ENCODE measurements around the gene KRT27. TPM values are rescaled to one million over a fixed set of nuclear protein-coding genes. Genes with fewer than 3 reads are reported as not detected.
A peak's percentile ranks its signal among the peaks of the same experiment; 100 is the strongest.

The KRT27 gene
- total RNA-seq, 4 donors from 2014 or later: not detected

DNA sequence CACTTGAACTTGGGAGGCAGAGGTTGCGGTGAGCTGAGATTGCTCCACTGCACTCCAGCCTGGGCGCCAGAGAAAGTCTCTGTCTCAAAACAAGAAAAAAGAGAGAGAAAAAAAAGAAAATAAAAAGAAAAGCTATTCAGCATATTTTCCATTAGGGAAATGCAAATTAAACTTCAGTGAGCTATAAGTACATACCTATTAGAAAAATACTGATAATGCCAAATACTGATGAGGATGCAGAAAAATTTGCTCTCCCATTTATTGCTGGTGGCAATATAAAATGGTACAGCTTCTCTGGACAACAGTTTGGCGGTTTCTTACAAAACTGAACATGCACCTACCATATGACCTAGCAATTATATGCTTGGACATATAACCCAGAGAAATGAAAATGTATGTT is 30.3 kb upstream of the KRT27 start:
- TF ChIP-seq, protein P1, sequence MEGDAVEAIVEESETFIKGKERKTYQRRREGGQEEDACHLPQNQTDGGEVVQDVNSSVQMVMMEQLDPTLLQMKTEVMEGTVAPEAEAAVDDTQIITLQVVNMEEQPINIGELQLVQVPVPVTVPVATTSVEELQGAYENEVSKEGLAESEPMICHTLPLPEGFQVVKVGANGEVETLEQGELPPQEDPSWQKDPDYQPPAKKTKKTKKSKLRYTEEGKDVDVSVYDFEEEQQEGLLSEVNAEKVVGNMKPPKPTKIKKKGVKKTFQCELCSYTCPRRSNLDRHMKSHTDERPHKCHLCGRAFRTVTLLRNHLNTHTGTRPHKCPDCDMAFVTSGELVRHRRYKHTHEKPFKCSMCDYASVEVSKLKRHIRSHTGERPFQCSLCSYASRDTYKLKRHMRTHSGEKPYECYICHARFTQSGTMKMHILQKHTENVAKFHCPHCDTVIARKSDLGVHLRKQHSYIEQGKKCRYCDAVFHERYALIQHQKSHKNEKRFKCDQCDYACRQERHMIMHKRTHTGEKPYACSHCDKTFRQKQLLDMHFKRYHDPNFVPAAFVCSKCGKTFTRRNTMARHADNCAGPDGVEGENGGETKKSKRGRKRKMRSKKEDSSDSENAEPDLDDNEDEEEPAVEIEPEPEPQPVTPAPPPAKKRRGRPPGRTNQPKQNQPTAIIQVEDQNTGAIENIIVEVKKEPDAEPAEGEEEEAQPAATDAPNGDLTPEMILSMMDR (IDR thresholded peaks at IDR 0.05): no peak
- no peak overlapping the region for H3K4me3 ChIP-seq (replicated peaks in 1 of 3)
- WGBS, 2 donors: 78 to 84% methylated on average over 3 of the region's 3 CpGs
- peaks cover 6% of the 10 kb centered on the region for H3K27me3 ChIP-seq
- intact Hi-C loops (cut with DNase I): no loop called here
- no peaks in the 10 kb centered on the region for H3K36me3 ChIP-seq
- H3K27ac ChIP-seq: no peak overlapping the region
- no peak for DNase-seq
- H3K9me3 ChIP-seq: no peaks in the 10 kb centered on the region
- H3K4me1 ChIP-seq: peaks cover under 1% of the 10 kb centered on the region in 2 donors

DNA sequence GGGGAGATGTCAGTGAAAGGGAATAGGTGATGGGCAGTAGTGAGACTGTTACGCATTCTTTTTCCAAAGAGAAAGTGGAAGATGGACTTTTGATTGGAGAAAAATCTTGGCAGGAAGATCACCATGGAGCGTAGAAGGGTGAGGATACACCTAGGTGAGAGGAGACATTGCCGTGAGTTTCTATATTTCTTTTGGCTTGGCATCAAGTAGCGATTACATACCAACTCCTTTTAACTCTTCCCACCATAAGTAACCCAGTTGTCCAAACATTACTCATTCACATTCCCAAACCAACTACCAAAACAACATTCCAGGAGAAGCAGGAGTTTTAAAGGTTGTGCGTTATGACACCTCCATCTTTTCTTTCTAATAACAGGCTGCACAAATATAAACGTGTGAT is 28.1 kb upstream of the KRT27 start:
- no peak overlapping the region for H3K4me3 ChIP-seq (replicated peaks in 1 of 3)
- WGBS, 2 donors: 61 to 62% methylated on average over 6 of the region's 6 CpGs
- no peak for DNase-seq
- TF ChIP-seq POLR2A (IDR thresholded peaks at IDR 0.05): no peak
- TF ChIP-seq, protein P1 (IDR thresholded peaks at IDR 0.05): no peak
- H3K27me3 ChIP-seq: peaks cover 6% of the 10 kb centered on the region
- no peaks in the 10 kb centered on the region for H3K9me3 ChIP-seq
- no peak overlapping the region for H3K27ac ChIP-seq
- intact Hi-C loops (cut with DNase I): no loop called here
- H3K36me3 ChIP-seq: no peaks in the 10 kb centered on the region
- H3K4me1 ChIP-seq: no peaks in the 10 kb centered on the region

DNA sequence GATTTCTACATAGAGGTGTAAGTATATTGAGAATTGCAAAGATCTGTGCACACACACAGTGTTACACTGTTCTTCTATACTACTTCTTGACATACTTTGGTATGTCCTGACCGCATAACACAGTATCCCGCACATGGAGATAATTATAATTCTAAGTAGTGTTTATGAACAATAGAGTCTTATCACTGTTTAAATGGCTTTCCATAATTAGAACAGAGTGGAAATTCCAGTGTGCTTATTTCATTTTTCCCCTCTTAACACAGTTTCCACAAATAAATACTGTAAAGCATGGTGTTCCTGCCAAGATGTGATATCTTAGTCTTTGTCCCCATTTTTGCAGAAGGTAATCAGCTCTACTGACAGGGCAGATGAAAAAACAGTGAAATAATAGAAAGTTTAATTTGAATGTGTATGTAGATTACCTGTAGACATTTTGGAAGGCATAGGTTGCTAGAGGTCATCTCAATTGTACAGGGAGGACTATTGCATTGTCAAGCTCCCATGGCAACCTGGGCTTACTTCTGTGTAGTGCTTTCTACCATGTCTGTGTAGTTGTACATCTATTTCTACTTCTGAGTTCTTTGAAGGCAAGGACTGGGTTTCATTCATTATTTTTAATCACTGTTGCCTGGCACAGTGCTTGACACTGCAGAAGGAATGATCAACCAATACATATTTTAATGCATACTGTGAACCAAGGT is 27.5 kb upstream of the KRT27 start:
- H3K4me3 ChIP-seq (replicated peaks in 1 of 3): no peak overlapping the region
- 63 to 67% methylated on average over 2 of the region's 2 CpGs for WGBS, 2 donors
- H3K9me3 ChIP-seq: no peaks in the 10 kb centered on the region
- H3K36me3 ChIP-seq: no peaks in the 10 kb centered on the region
- intact Hi-C loops (cut with DNase I): no loop called here
- no peaks in the 10 kb centered on the region for H3K4me1 ChIP-seq
- no peak for DNase-seq
- TF ChIP-seq, protein P1 (IDR thresholded peaks at IDR 0.05): no peak
- TF ChIP-seq POLR2A (IDR thresholded peaks at IDR 0.05): no peak
- no peak overlapping the region for H3K27ac ChIP-seq
- peaks cover 6% of the 10 kb centered on the region for H3K27me3 ChIP-seq

DNA sequence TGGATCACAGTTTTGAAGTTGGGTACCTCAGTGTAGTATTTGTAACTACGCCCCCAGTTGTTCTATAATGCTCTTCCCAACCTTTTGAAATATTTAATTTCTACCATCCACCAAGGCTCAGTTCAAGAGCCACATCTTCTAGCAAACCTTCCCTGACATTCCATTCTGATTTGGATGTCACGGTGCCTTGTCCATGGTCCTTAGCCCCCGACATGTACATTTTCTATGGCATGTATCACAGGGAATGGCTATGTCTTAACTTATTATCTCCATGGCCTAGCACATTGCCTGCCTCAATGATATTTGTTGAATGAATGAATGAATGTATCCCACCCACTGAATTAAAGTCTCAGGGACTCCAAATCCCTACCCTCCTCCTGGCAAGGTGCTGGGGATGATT is 23.8 kb upstream of the KRT27 start:
- no peaks in the 10 kb centered on the region for H3K4me1 ChIP-seq
- DNase-seq: no peak
- H3K27me3 ChIP-seq: peaks cover 6% of the 10 kb centered on the region
- no peak overlapping the region for H3K27ac ChIP-seq
- 61 to 64% methylated on average over 3 of the region's 3 CpGs for WGBS, 2 donors
- no peak overlapping the region for H3K4me3 ChIP-seq (replicated peaks in 1 of 3)
- no peaks in the 10 kb centered on the region for H3K36me3 ChIP-seq
- intact Hi-C loops (cut with DNase I): no loop called here
- TF ChIP-seq POLR2A (IDR thresholded peaks at IDR 0.05): no peak
- TF ChIP-seq, protein P1 (IDR thresholded peaks at IDR 0.05): no peak
- H3K9me3 ChIP-seq: no peaks in the 10 kb centered on the region

DNA sequence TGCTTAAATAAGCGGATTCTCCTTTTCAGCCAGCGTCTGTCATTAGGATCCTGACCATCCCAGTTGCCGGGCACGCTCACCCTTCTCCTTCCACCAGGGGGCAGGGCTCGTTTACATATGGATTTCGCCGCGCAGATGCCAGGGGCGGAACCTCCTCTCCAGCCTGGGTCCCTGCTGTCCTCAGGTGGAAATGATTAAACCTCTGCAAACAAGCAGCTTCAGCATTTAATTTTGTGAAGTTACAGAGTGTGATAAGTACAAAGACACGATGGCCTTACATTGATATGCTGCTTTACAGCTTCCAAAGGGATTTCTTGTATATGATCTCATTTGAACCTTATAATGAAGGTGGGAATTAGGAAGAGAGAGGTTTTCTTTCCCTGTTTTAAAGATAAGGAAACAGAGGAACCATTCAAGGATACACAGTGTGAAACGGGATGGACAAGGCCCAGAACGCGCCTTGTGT is 21.3 kb upstream of the KRT27 start:
- no peaks in the 10 kb centered on the region for H3K4me1 ChIP-seq
- intact Hi-C loops (cut with DNase I): loop anchor here (5.0 kb wide), 1 partner anchor 864 kb away; no protein-coding TSS in a partner anchor
- H3K27me3 ChIP-seq: peaks cover 5% of the 10 kb centered on the region
- no peaks in the 10 kb centered on the region for H3K36me3 ChIP-seq
- DNase-seq: peak; percentile 74 to 75
- TF ChIP-seq POLR2A (IDR thresholded peaks at IDR 0.05): no peak
- TF ChIP-seq, protein P1 (IDR thresholded peaks at IDR 0.05): peak; percentile 38 to 81 (median 64)
- H3K9me3 ChIP-seq: no peaks in the 10 kb centered on the region
- H3K4me3 ChIP-seq (replicated peaks in 1 of 3): no peak overlapping the region
- no peak overlapping the region for H3K27ac ChIP-seq
- WGBS, 2 donors: 11 to 12% methylated on average over 13 of the region's 13 CpGs
